HepG2 (cell line): Measurements from ENCODE around the gene ESPN. TPM values are rescaled to one million over a fixed set of nuclear protein-coding genes. Genes with fewer than 3 reads are reported as not detected.

Source experiments
- ETV6 ChIP-seq: sonication (generic); formaldehyde crosslinking; conservative IDR thresholded peaks from 2 replicates; pipeline ENCODE4 v1.4.0; 2020; ENCODE audit warnings: missing genetic modification reagents
- HES4 ChIP-seq: sonication (generic); formaldehyde crosslinking; IDR thresholded peaks from 2 replicates; pipeline ENCODE4 v1.9.0; 2021; ENCODE audit warnings: mild to moderate bottlenecking, missing genetic modification reagents, borderline replicate concordance
- HMGA1 ChIP-seq: sonication (generic); formaldehyde crosslinking; conservative IDR thresholded peaks from 2 replicates; pipeline ENCODE4 v1.4.0; 2020; ENCODE audit warnings: missing genetic modification reagents
- MAFG ChIP-seq: sonication (generic); formaldehyde crosslinking; IDR thresholded peaks from 2 replicates; pipeline ENCODE4 v1.5.1; 2020; ENCODE audit warnings: mild to moderate bottlenecking, missing genetic modification reagents
- MEIS2 ChIP-seq: sonication (generic); formaldehyde crosslinking; IDR thresholded peaks from 2 replicates; pipeline ENCODE4 v1.9.0; 2021; ENCODE audit warnings: mild to moderate bottlenecking, missing genetic modification reagents
- POLR2A ChIP-seq, 2 experiments: IDR thresholded peaks; 2 replicates each; pipeline ENCODE4 v1.6.1; 2011; ENCODE audit warnings: low read depth in 2 of 2, low read length in 2 of 2, mild to moderate bottlenecking in 1 of 2, moderate library complexity in 1 of 2; ENCODE audit not compliant: insufficient read depth in 1 of 2
- SIX1 ChIP-seq: sonication (generic); formaldehyde crosslinking; IDR thresholded peaks from 2 replicates; pipeline ENCODE4 v1.4.0; 2020; ENCODE audit warnings: missing genetic modification reagents, borderline replicate concordance
- ZBTB42 ChIP-seq: sonication (generic); formaldehyde crosslinking; IDR thresholded peaks from 2 replicates; pipeline ENCODE4 v1.5.0; 2020; ENCODE audit warnings: mild to moderate bottlenecking, missing genetic modification reagents
- ZNF501 ChIP-seq: sonication (generic); formaldehyde crosslinking; IDR thresholded peaks from 2 replicates; pipeline ENCODE4 v1.5.1; 2020; ENCODE audit warnings: mild to moderate bottlenecking, moderate library complexity, missing genetic modification reagents
- ZNF557 ChIP-seq: sonication (generic); formaldehyde crosslinking; IDR thresholded peaks from 2 replicates; pipeline ENCODE4 v1.4.0; 2020; ENCODE audit warnings: missing genetic modification reagents
- ZNF605 ChIP-seq: sonication (generic); formaldehyde crosslinking; IDR thresholded peaks from 2 replicates; pipeline ENCODE4 v1.8.0; 2022; ENCODE audit warnings: mild to moderate bottlenecking, missing genetic modification reagents
- ZNF761 ChIP-seq: sonication (generic); formaldehyde crosslinking; conservative IDR thresholded peaks from 2 replicates; pipeline ENCODE4 v1.4.0; 2020; ENCODE audit warnings: mild to moderate bottlenecking, missing genetic modification reagents
- ZSCAN21 ChIP-seq: sonication (generic); formaldehyde crosslinking; IDR thresholded peaks from 2 replicates; pipeline ENCODE4 v1.8.0; 2022; ENCODE audit warnings: mild to moderate bottlenecking, missing genetic modification reagents, moderate library complexity, borderline replicate concordance
- polyA plus RNA-seq, 8 experiments: library from polyadenylated mRNA; depleted of rRNA in 3 of 8; stranded (reverse) in 7 of 8; unstranded in 1 of 8; fragments of >200 nt; fragmentation: Illumina TruSeq in 4 of 8; extraction: Trizol in 4 of 8; gene quantifications; 2 replicates each; pipeline versions ENCODE4 v1.2.1 to v1.2.3, GENCODE V29; 2011 to 2016; ENCODE audit warnings: low read depth in 4 of 8, missing spikeins in 1 of 8, mixed read lengths in 1 of 8; ENCODE audit not compliant: insufficient read depth in 1 of 8
- total RNA-seq, 5 experiments: library from RNA; depleted of rRNA; stranded (reverse); fragments of >200 nt; fragmentation: Illumina TruSeq; extraction: Trizol; gene quantifications; 2 replicates each; pipeline ENCODE4 v1.2.3, GENCODE V29; 2016; ENCODE audit warnings: low read depth in 1 of 5
- TF ChIP-seq, protein P1 (sequence below): sonication (generic); formaldehyde crosslinking; IDR thresholded peaks from 2 replicates; pipeline ENCODE4 v1.5.0; 2020; ENCODE audit warnings: missing genetic modification reagents
- TF ChIP-seq, protein P2 (sequence below): sonication (generic); formaldehyde crosslinking; IDR thresholded peaks from 2 replicates; pipeline ENCODE4 v1.5.1; 2020; ENCODE audit warnings: mild to moderate bottlenecking, missing genetic modification reagents, borderline replicate concordance
- TF ChIP-seq, protein P3 (sequence below): sonication (generic); formaldehyde crosslinking; conservative IDR thresholded peaks from 2 replicates; pipeline ENCODE4 v1.8.0; 2022; ENCODE audit warnings: low read depth, missing genetic modification reagents

Gene ESPN
- total and polyA plus RNA-seq, 2 of the 13 experiments (the other 11 are each of a cell fraction or from before 2014, with no cell fraction given): 48.6 to 54.2 TPM

DNA sequence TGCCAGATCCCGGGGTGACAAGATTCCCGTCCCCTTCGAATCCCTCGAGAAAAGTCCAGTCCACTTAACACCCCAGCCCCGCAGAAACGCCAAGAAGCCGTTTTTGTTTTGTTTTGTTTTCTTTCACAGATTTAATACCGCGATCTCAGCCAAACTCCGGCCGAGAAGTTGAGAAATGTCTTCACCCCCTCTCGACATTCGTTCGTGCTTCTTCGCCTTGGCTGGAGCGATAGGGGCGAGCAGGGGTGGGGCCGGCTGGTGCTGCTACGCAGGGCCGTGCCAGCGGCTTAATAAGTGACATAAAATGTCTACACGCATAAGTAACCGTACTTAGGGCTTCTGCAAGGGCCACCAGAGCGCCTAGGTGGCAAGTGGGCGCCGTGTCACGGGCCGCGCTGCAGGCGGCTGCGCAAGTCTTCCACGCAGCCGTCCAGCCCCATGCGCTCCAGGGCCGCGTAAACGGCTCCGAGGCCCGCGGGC lies 36.5 kb downstream of the ESPN start (continued):
- TF ChIP-seq ZNF605 (0 out of 2 replicates have a peak, but pooled peaks have one; percentile 5), ZBTB42 (CRISPR knock-in tag) (no peak), ZNF557 (no peak), SIX1 (CRISPR knock-in tag) (no peak), ZNF761 (CRISPR knock-in tag) (no peak), ZNF501 (CRISPR knock-in tag) (0 out of 2 replicates have a peak, but pooled peaks have one; percentile 7), HES4 (CRISPR knock-in tag) (no peak), ETV6 (CRISPR knock-in tag) (no peak), HMGA1 (CRISPR knock-in tag) (no peak), POLR2A (IDR thresholded peaks at IDR 0.05; ENCODE audit: insufficient read depth in 1 of 2, low read depth in 2 of 2, low read length in 2 of 2) (peak in 1 of 2 experiments; percentile 21; a peak in 2 of 4 replicates), MAFG (CRISPR knock-in tag) (no peak), ZSCAN21 (CRISPR knock-in tag) (no peak), MEIS2 (CRISPR knock-in tag) (no peak)
- TF ChIP-seq, protein P1, sequence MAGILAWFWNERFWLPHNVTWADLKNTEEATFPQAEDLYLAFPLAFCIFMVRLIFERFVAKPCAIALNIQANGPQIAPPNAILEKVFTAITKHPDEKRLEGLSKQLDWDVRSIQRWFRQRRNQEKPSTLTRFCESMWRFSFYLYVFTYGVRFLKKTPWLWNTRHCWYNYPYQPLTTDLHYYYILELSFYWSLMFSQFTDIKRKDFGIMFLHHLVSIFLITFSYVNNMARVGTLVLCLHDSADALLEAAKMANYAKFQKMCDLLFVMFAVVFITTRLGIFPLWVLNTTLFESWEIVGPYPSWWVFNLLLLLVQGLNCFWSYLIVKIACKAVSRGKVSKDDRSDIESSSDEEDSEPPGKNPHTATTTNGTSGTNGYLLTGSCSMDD (CRISPR knock-in tag): no peak
- TF ChIP-seq, protein P2, sequence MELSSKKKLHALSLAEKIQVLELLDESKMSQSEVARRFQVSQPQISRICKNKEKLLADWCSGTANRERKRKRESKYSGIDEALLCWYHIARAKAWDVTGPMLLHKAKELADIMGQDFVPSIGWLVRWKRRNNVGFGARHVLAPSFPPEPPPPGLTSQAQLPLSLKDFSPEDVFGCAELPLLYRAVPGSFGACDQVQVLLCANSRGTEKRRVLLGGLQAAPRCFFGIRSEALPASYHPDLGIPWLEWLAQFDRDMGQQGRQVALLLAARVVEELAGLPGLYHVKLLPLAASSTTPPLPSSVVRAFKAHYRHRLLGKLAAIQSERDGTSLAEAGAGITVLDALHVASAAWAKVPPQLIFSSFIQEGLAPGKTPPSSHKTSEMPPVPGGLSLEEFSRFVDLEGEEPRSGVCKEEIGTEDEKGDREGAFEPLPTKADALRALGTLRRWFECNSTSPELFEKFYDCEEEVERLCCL (CRISPR knock-in tag): no peak
- TF ChIP-seq, protein P3, sequence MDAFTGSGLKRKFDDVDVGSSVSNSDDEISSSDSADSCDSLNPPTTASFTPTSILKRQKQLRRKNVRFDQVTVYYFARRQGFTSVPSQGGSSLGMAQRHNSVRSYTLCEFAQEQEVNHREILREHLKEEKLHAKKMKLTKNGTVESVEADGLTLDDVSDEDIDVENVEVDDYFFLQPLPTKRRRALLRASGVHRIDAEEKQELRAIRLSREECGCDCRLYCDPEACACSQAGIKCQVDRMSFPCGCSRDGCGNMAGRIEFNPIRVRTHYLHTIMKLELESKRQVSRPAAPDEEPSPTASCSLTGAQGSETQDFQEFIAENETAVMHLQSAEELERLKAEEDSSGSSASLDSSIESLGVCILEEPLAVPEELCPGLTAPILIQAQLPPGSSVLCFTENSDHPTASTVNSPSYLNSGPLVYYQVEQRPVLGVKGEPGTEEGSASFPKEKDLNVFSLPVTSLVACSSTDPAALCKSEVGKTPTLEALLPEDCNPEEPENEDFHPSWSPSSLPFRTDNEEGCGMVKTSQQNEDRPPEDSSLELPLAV (CRISPR knock-in tag): no peak
- TF ChIP-seq, all 625 proteins: peak for 4
